Measurements from ENCODE around the gene SPG7. TPM values are rescaled to one million over a fixed set of nuclear protein-coding genes. Genes with fewer than 3 reads are reported as not detected.
"Not testable (repeated sequence)": the region's sequence is repeated elsewhere in the genome, so short reads cannot be mapped to it uniquely, and the experiment has no call there.

The SPG7 gene
- 100 to 1,000 TPM in 1 of 2 donors, 10 to 100 TPM in 1; 88.6 to 188 TPM for total RNA-seq

DNA sequence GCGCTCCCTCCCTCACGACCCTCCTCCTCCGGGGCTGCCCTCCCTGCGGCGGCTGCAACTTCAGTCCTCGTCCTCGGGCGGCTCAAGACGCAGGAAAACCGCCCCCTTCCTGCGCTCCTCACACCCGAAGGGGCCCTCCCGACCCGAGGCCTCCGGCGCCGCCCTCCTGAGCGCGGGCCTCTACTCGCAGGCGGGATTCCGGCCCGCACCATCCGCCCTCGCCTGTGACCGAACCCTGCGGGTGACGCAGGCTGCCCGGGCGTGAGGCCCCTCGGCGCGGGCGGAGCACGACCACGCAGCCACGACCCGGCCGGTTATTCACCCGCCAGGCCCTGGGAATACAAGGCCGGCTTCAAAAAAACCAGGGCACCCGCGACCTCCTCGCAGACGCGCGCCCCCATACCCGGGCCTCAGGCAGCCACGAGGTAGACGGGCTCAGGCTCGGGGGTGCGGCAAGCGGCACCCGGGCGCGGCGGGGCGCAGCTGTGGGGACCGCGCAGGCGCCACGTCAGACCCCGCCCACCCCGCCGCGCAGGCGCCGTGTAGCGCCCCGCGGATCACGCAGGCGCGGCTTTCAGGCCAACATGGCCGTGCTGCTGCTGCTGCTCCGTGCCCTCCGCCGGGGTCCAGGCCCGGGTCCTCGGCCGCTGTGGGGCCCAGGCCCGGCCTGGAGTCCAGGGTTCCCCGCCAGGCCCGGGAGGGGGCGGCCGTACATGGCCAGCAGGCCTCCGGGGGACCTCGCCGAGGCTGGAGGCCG is at the start of gene SPG7:
SPG7 (plus strand) TSS at position 570 of the 757 bp plus-strand sequence; CDS start at position 585, 15 bp downstream.
- peak within 1 kb of the TSS; percentile 83 to 89 for H3K27ac Mint-ChIP-seq
- peak; percentile 84 to 87 for ATAC-seq
- H3K4me1 Mint-ChIP-seq (ENCODE audit: low read depth in 2 of 2): peaks cover 21 to 22% of the 10 kb centered on the region in 2 donors
- peak within 1 kb of the TSS; percentile 90 for H3K4me3 Mint-ChIP-seq
- no peaks in the 10 kb centered on the region for H3K27me3 Mint-ChIP-seq
- DNase-seq (ENCODE audit: low spot score): peak; percentile 91
- H3K36me3 Mint-ChIP-seq: no peaks in the 10 kb centered on the region
- no peaks in the 10 kb centered on the region for H3K9me3 Mint-ChIP-seq

GRCh38 chr16:89458551-89458950 is 49.7 kb upstream of the SPG7 start:
- no peak overlapping the region for H3K4me3 Mint-ChIP-seq

DNA sequence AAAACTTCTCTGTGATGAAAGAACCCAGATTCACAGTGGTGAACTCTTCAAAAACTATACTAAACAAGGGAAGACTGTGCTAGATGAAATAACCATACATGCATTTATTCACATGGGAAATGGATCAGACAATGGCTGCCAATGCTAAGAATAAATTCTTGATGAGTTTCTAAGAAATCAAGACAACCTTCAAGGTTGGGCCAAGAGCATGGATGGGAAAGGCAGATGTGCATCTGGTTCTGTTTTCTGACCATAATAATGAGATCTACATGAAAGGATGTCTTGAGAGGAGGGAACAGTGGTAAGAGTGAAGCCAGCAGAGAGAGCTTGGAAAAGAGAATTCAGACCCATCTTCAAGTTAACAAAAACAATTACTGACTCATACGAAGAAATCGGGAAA is 49.2 kb upstream of the SPG7 start:
- peaks cover 32 to 42% of the 10 kb centered on the region in 2 donors for H3K4me1 Mint-ChIP-seq (ENCODE audit: low read depth in 2 of 2)
- ATAC-seq (no peak), DNase-seq (ENCODE audit: low spot score) (no peak)
- H3K9me3 Mint-ChIP-seq: no peaks in the 10 kb centered on the region
- H3K36me3 Mint-ChIP-seq: no peaks in the 10 kb centered on the region
- H3K27me3 Mint-ChIP-seq: no peaks in the 10 kb centered on the region
- no peak overlapping the region for H3K27ac Mint-ChIP-seq
- H3K4me3 Mint-ChIP-seq: no peak overlapping the region

More at GRCh38 chr16:89458551-89458950, 49.7 kb upstream of the SPG7 start:
- H3K4me1 Mint-ChIP-seq (ENCODE audit: low read depth in 2 of 2): peaks cover 37 to 44% of the 10 kb centered on the region in 2 donors
- H3K27me3 Mint-ChIP-seq: no peaks in the 10 kb centered on the region
- no peak overlapping the region for H3K27ac Mint-ChIP-seq
- DNase-seq (ENCODE audit: low spot score): no peak
- ATAC-seq: no peak
- no peaks in the 10 kb centered on the region for H3K9me3 Mint-ChIP-seq
- no peaks in the 10 kb centered on the region for H3K36me3 Mint-ChIP-seq

DNA sequence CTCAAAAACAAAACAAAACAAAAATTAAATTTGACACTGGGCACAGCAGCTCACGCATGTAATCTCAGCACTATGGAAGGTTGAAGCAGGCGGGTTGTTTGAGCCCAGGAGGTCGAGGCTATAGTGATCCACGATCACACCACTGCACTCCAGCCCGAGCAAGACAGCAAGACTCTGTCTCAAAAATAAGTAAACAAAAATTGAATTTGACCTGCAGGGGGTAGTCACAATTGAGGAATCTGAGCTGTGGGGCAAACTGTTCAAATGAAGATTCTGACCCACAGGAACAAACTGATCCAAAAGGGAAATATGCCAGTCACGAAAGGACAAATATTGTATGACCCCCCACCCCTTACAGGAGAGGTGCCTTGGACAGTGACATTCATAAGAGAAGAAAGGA is 47.6 kb upstream of the SPG7 start:
- Mint-ChIP-seq H3K27me3 (no peaks in the 10 kb centered on the region), H3K9me3 (no peaks in the 10 kb centered on the region), H3K4me1 (ENCODE audit: low read depth in 2 of 2) (peaks cover 32 to 38% of the 10 kb centered on the region in 2 donors), H3K27ac (no peak overlapping the region), H3K4me3 (no peak overlapping the region), H3K36me3 (no peaks in the 10 kb centered on the region)
- DNase-seq (ENCODE audit: low spot score) (no peak), ATAC-seq (no peak)

DNA sequence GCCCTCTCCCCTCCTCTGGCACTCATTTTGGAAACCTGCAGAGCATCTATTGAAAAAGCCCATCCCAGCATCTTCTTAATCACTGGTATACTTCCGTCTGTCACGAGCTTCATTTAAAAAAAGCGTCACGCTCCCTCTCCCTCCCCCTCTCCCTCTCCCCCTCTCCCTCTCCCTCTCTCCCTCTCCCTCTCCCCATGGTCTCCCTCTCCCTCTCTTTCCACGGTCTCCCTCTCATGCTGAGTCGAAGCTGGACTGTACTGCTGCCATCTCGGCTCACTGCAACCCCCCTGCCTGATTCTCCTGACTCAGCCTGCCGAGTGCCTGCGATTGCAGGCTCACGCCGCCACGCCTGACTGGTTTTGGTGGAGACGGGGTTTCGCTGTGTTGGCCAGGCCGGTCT is 46.3 kb upstream of the SPG7 start:
- not testable (repeated sequence) for H3K27me3 Mint-ChIP-seq; H3K4me3 Mint-ChIP-seq; H3K9me3 Mint-ChIP-seq; H3K36me3 Mint-ChIP-seq; ATAC-seq; H3K27ac Mint-ChIP-seq; DNase-seq (ENCODE audit: low spot score)
- peaks cover 38 to 42% of the 10 kb centered on the region in 2 donors for H3K4me1 Mint-ChIP-seq (ENCODE audit: low read depth in 2 of 2)

DNA sequence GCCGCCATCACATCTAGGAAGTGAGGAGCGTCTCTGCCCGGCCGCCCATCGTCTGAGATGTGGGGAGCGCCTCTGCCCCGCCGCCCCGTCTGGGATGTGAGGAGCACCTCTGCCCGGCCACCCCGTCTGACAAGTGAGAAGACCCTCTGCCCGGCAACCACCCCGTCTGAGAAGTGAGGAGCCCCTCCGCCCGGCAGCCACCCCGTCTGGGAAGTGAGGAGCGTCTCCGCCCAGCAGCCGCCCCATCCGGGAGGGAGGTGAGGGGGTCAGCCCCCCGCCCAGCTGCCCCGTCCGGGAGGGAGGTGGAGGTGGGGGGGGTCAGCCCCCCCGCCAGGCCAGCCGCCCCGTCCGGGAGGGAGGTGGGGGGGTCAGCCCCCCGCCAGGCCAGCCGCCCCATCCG is 45.6 kb upstream of the SPG7 start:
- DNase-seq (ENCODE audit: low spot score); H3K9me3 Mint-ChIP-seq; H3K27ac Mint-ChIP-seq; H3K4me3 Mint-ChIP-seq; H3K36me3 Mint-ChIP-seq; H3K27me3 Mint-ChIP-seq; ATAC-seq: not testable (repeated sequence)
- H3K4me1 Mint-ChIP-seq (ENCODE audit: low read depth in 2 of 2): peaks cover 40 to 48% of the 10 kb centered on the region in 2 donors

DNA sequence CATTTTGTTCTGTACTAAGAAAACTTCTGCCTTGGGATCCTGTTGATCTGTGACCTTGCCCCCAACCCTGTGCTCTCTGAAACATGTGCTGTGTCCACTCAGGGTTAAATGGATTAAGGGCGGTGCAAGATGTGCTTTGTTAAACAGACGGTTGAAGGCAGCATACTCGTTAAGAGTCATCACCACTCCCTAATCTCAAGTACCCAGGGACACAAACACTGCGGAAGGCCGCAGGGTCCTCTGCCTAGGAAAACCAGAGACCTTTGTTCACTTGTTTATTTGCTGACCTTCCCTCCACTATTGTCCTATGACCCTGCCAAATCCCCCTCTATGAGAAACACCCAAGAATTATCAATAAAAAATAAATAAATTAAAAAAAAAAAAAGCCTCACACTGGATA is 44.9 kb upstream of the SPG7 start:
- H3K27me3 Mint-ChIP-seq; H3K4me3 Mint-ChIP-seq; DNase-seq (ENCODE audit: low spot score); H3K36me3 Mint-ChIP-seq; ATAC-seq; H3K9me3 Mint-ChIP-seq; H3K27ac Mint-ChIP-seq: not testable (repeated sequence)
- H3K4me1 Mint-ChIP-seq (ENCODE audit: low read depth in 2 of 2): peaks cover 40 to 50% of the 10 kb centered on the region in 2 donors

GRCh38 chr16:89466920-89467319 is 41.3 kb upstream of the SPG7 start:
- Mint-ChIP-seq H3K36me3 (no peaks in the 10 kb centered on the region), H3K4me3 (no peak overlapping the region), H3K27ac (no peak overlapping the region), H3K27me3 (no peaks in the 10 kb centered on the region), H3K9me3 (no peaks in the 10 kb centered on the region), H3K4me1 (ENCODE audit: low read depth in 2 of 2) (peaks cover 27 to 42% of the 10 kb centered on the region in 2 donors)
- ATAC-seq: no peak
- no peak for DNase-seq (ENCODE audit: low spot score)

DNA sequence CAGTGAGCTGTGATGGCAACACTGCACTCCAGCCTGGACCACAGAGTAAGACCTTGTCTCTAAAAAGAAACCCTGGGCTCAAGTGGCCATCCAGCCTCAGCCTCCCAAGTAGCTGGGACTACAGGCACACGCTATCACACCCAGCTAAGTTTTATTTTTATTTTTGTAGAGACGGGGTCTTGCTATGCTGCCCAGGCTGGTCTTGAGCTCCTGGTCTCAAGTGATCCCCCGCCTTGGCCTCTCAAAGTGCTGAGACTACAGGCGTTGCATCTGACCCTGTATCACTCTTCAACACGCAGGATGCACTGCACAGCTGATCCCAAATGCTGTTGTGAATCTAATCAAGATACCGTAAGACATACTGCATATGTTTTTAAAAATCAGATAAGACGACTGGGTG is 40.8 kb upstream of the SPG7 start:
- H3K4me1 Mint-ChIP-seq (ENCODE audit: low read depth in 2 of 2): peaks cover 32 to 46% of the 10 kb centered on the region in 2 donors
- no peaks in the 10 kb centered on the region for H3K9me3 Mint-ChIP-seq
- no peaks in the 10 kb centered on the region for H3K36me3 Mint-ChIP-seq
- H3K27me3 Mint-ChIP-seq: no peaks in the 10 kb centered on the region
- H3K4me3 Mint-ChIP-seq: no peak overlapping the region
- no peak for DNase-seq (ENCODE audit: low spot score)
- H3K27ac Mint-ChIP-seq: no peak overlapping the region
- no peak for ATAC-seq

DNA sequence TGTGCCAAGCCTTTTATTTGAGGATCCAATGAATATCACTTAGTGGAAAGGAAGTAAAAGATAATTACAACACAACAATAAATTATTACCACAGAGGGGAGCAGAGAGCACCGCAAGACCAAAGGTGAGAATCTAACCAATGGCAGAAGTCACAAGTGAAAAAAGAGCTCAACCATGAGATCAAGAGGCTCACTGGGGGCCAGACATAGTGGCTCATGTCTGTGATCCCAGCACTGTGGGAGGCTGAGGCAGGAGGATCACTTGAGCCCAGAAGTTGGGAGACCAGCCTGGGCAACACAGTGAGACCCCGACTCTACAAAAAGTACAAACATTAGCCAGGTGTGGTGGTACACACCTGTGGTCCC is 35.5 kb upstream of the SPG7 start:
- peak overlapping the region; percentile 44 to 80 for H3K27ac Mint-ChIP-seq
- H3K4me1 Mint-ChIP-seq (ENCODE audit: low read depth in 2 of 2): peaks cover 53 to 58% of the 10 kb centered on the region in 2 donors
- H3K4me3 Mint-ChIP-seq: peak overlapping the region; percentile 57
- H3K36me3 Mint-ChIP-seq: no peaks in the 10 kb centered on the region
- H3K27me3 Mint-ChIP-seq: no peaks in the 10 kb centered on the region
- ATAC-seq (peak; percentile 59 to 73), DNase-seq (ENCODE audit: low spot score) (no peak)
- no peaks in the 10 kb centered on the region for H3K9me3 Mint-ChIP-seq

DNA sequence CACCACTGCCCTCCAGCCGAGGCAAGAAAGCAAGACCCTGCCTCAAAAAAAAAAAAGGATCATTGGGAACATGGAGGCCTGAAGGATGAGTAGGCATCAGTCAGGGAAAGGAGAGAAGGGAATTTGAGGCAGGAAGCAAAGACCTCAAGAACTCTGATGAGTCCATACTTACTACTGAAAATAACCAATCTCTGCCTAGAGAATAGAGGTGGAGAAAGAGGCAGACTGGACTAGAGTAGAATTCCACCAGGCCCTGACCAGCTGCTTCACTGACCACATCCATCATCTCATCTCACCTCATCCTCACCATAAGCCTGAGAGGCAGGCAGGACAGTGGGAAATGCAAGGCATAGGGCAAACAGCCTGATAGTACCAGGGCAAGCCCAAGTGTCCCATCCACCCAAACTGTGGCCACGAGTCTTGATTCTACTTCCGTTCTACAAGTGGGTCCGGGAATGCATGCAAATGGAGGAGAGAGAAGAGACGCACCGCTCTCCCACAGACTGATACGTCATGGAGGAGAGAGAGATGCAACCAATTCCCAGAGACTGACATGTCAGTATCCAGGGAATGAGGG is 35.0 kb upstream of the SPG7 start:
- peak overlapping the region; percentile 44 to 80 for H3K27ac Mint-ChIP-seq
- H3K4me3 Mint-ChIP-seq: peak overlapping the region; percentile 57
- H3K36me3 Mint-ChIP-seq: no peaks in the 10 kb centered on the region
- H3K27me3 Mint-ChIP-seq: no peaks in the 10 kb centered on the region
- no peaks in the 10 kb centered on the region for H3K9me3 Mint-ChIP-seq
- no peak for ATAC-seq
- peaks cover 56 to 60% of the 10 kb centered on the region in 2 donors for H3K4me1 Mint-ChIP-seq (ENCODE audit: low read depth in 2 of 2)
- DNase-seq (ENCODE audit: low spot score): no peak

DNA sequence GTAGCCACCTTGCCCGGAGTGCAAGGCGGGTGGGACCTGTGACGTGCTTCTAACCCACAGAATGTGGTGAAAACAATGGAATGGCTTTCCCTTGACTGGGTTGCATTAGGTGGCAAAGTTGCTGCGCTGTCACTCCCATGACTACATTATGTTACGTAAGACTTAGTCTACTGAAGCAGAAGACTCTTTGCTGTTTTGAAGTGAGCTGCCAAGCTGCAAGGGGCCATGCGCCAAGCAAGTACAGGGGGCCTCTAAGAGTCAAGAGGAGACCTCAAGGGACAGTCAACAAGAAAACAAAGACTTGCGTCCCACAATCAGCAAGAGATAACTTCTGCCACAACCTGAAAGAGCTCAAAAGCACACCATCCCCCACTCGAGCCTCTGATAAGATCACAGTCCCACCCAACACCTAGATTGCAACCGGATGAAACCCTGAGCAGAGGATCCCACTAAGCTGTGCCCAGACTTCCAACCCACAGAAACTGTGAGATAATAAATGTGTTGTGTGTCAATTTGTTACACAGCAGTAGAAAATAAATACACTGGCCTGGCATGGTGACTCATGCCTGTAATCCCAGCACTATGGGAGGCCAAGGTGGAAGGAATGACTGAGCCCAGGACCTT is 34.3 kb upstream of the SPG7 start:
- ATAC-seq (peak; percentile 64 to 67), DNase-seq (ENCODE audit: low spot score) (no peak)
- Mint-ChIP-seq H3K4me3 (peak overlapping the region; percentile 57), H3K4me1 (ENCODE audit: low read depth in 2 of 2) (peaks cover 63 to 67% of the 10 kb centered on the region in 2 donors), H3K9me3 (no peaks in the 10 kb centered on the region), H3K36me3 (no peaks in the 10 kb centered on the region), H3K27me3 (no peaks in the 10 kb centered on the region), H3K27ac (peak overlapping the region; percentile 44 to 79)

GRCh38 chr16:89475144-89475543 is 33.1 kb upstream of the SPG7 start:
- no peak for ATAC-seq
- DNase-seq (ENCODE audit: low spot score): no peak
- Mint-ChIP-seq H3K9me3 (no peaks in the 10 kb centered on the region), H3K4me3 (no peak overlapping the region), H3K4me1 (ENCODE audit: low read depth in 2 of 2) (peaks cover 66 to 68% of the 10 kb centered on the region in 2 donors), H3K36me3 (no peaks in the 10 kb centered on the region), H3K27me3 (no peaks in the 10 kb centered on the region), H3K27ac (no peak overlapping the region)

DNA sequence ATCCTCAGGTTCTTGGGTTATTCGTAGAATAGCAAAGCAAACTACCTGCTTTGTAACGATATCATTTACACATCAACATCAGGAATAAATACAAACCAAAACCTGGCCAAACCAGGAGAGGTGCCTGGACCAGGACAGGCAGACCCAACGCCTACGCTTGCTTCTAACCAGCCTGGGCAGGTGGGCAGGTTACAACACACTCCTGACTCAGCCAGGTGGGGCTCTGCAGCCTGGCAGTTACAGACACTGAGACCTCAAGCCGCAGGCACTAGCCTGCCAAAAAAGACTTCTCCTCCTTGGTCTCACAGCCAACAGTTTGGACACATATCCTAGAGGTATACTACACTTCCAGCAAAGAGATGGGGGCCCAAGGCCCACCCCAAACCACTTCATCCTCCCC is 31.8 kb upstream of the SPG7 start:
- H3K36me3 Mint-ChIP-seq: no peaks in the 10 kb centered on the region
- no peak for DNase-seq (ENCODE audit: low spot score)
- ATAC-seq: no peak
- H3K9me3 Mint-ChIP-seq: no peaks in the 10 kb centered on the region
- peak overlapping the region; percentile 40 for H3K4me3 Mint-ChIP-seq
- peaks cover 72 to 77% of the 10 kb centered on the region in 2 donors for H3K4me1 Mint-ChIP-seq (ENCODE audit: low read depth in 2 of 2)
- peak overlapping the region; percentile 20 to 73 for H3K27ac Mint-ChIP-seq
- H3K27me3 Mint-ChIP-seq: no peaks in the 10 kb centered on the region
